Stimulated activated CD8-positive, alpha-beta memory T cell treated with anti-CD3 and anti-CD28 coated beads, Interleukin-4, amount 100 ng/mL, for 1 hour (primary cell): ENCODE results near the gene YBEY.
A peak's percentile ranks its signal among the peaks of the same experiment; 100 is the strongest.
"Not testable (repeated sequence)": the region's sequence is repeated elsewhere in the genome, so short reads cannot be mapped to it uniquely, and the experiment has no call there.

Experiments used
- DNase-seq, 2 donors: peaks; one replicate each; pipeline ENCODE4 v3.0.0-alpha.2; 2020; ENCODE audit warnings: low read depth in 2 of 2, low spot score in 1 of 2

YBEY gene

DNA sequence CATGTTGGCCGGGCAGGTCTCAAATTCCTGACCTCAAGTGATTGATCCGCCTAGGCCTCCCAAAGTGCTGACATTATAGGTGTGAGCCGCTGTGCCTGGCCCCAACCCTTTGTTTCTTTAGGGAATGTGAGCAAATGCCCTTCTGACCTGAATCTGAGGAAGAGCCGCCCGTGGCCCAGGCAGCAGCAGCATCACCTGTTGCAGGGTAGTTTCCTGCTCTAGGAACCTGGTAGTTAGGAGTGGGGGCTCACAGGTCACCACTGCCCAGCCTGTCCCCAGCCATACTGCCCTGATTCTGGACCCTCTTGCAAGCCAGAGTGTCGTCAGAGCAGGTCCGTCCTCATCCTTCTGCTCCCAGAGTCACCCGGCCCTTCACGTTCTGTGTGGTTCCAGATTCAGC is 13.0 kb downstream of the YBEY start:
- DNase-seq = no peak

DNA sequence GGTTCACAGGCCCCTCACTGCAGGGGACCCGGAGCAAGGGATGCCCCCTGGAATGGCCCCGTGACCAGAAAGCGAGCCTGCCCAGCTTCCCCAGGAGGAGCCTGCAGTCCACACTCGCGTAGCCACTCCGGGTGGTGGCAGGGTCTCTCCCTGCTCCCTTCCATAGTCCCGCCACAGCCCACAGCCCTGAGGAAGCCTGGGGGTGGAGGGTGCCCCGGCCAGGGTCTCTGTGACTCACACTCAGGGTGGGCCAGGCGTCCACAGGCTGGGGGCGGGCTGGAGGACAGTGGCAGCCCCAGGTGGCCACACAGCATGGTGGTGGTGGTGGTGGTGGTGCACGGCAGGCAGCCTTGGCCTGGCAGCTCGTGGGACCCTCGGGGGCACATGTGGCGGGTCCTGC is 15.6 kb downstream of the YBEY start:
- DNase-seq = no peak

DNA sequence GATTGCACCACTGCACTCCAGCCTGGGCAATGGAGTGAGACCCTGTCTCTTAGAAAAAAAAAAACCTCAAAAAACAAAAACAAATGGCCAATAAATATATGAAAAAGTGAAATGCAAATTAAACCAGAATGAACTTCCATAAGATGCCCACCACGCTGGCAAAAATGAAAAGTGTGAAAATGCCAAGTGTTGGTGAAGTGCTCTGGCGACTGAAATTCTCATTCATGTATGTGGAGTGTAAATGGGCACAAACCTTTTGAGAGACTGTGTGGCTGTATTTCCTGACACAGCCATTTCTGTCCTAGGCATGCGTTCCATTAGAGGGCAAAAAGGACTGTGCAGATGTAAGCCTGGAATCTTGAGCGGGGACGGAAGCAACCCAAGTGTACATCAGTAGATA is 18.3 kb downstream of the YBEY start:
- no peak for DNase-seq

DNA sequence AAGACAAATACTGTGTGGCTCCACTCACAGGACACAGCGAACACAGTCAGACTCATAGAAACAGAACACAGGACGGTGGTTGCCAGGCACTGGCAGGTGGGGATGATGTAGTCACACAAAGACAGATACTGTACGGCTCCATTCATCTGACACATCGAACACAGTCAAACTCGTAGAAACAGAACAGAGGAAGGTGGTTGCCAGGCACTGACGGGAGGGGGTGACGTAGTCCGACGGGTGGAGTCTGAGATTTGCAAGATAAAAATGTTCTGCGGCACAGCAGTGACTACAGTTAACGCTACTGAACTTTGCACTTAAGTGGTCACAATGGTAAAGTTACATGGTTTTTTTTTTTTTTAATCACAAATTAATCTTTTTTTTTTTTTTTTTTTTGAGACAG is 18.8 kb downstream of the YBEY start:
- DNase-seq = no peak

DNA sequence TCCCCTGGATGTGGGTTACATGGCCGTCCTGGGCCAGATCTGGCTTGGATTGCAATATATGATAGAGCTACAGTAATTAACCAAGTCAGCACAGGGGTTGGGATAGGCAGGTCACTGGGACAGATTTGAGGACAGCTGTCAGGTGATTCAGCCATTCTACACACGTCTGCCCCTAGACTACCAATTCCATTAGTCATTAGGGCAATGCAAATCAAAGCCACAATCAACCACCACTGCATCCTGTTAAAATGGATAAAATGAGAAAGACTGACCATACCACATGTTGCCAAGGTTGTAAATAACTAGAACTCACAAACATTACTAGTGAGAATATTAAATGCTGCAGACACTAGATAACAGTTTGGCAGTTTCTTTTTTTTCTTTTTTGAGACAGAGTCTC is 21.5 kb downstream of the YBEY start:
- no peak for DNase-seq

DNA sequence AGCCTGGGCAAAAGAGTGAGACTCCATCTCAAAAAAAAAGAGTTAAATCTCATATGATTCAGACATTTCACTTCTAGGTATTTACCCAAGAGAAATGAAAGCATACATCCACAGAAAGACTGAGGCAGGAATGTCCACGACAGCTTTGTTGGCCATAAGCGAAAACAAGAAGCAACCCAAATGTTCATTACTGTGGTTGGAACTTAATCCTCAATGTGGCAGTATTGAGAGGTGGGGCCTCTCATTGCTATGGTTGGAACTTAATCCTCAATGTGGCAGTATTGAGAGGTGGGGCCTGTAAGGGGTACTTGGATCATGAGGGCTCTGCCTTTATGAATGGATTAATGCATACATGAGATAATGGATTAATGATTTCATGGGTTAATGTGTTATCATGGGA is 22.3 kb downstream of the YBEY start:
- no peak for DNase-seq

DNA sequence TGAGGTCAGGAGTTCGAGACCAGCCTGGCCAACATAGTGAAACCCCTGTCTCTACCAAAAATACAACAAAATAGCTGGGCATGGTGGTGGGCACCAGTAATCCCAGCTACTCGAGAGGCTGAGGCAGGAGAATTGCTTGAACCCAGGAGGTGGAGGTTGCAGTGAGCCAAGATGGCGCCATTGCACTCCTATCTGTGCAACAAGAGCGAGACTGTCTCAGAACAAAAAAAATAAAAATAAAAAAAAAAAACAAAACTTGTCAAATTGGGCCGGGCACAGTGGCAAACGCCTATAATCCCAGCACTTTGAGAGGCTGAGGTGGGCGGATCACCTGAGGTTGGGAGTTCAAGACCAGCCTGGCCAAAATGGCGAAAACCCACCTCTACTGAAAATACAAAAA is 24.1 kb downstream of the YBEY start:
- not testable (repeated sequence) for DNase-seq

DNA sequence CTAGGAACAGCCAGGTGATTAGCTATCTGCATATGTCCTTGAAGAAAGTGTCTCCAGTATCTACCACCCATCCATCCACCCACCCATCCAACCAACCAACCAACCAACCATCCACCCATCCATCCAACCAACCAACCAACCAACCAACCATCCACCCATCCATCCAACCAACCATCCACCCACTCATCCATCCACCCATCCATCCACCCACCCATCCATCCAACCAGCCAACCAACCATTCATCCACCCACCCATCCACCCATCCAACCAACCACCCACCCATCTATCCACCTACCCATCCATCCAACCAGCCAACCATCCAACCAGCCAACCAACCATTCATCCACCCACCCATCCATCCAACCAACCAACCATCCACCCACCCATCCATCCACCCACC is 25.4 kb downstream of the YBEY start:
- no peak for DNase-seq

DNA sequence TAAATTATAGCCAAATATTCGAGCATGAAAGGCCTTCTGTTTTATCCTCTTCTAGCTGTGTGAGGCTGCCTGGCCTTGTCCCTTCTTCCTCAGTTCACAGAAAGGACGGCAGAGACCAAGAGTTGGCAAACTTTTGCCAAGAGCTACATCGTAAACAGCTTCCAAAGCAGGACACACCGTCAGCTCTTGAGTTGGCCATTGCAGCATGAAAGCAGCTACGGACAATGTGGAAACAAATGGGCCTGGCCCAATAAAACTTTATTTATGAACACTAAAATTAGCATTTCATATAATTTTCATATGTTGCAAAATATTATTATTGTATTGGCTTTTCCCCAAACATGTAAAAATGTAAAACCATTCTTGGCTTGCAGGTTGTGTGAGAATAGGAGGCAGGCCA is 26.8 kb downstream of the YBEY start:
- DNase-seq = no peak

DNA sequence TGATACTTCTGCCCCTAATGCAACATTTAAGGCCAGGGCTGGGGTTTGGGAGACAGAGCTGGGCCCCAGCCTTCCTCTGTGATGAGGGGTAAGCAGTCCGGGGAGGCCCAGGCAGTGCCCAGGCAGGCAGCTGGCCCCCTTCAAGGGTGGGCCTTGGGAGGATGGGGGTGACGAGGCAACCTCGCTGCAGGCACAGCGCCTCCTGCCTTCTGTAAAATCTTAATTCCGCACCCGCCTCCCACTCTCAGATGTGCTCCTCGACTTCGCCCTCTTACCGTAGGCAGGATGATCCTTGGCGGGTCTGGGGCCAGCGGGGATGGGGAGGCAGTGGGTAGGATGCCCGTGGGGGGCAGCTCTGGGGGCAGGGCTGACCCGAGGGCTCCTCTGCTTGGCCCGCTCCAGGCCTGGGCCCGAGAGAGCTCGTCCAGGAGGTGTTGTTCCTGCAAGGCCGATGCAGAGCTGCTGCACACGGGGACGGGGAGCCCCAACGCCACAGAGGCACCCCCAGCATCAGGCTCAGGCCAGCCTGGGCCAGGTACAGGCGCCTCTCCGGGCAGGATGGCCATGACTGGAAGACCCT is 28.4 kb downstream of the YBEY start:
- no peak for DNase-seq

DNA sequence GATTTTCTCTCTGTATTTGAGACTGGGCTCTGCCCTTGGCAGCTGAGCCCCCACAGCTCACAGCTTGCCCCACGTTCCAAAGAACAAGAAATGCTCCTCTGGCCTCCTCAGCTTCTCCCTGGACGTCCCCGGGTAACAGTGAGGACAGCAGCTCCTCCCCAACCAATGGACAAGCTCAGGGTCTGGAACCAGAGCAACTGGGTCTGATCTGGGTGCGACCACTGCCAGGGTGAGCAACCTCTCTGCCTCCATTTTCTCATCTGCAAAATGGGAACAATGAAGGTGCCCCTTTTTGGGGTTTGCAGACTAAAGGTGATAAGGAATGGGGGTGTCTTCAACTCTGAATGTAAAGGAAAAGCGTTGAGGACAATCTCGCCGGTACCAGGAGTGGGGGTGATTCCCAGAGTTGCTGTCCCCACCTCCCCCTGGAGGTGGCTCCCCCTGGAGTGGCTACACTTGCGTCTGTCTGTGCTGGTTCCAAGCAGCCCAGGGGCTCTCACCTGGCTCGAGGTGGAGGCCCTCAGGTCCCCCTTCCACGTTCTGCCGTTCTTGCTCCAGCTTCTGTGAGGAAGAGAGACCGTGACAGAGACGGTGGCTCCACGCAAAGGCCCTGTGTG is 30.7 kb downstream of the YBEY start:
- DNase-seq = no peak

DNA sequence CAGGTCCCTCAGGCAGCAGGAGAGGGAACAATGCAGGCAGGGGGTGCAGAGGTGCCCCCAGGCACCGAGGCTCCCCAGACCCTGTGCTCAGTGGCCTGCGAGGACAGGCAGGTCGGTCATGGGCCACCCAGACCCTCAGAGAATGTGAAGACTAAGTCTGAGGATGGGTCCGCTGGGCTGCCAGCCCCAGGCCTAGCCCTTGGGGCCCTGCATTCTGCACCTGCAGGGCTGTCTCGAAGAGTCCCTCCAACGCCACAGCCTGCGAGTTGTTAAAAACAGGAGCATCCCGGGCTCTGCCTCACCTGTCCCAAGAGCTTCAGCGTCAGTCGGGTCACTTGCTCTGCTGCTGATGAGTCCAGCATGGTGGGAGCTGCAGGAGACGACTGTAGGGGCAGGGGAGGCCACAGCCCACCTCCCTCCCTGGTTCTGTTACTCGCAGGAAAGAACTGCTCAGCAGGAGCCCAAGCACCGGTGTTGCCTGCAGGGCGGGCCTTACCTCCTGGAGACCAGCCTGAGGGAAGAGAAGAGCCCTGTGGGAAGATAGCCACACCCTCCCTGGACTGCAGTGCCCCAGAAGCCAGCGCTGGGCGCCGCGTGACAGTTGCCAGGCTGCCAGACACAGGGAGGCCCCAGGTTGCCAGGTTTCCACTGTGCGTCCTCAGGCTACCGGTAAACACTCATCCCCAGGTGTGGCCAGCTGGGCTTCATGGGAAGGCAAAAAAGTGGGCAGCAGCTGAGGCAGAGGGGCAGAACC is 31.7 kb downstream of the YBEY start:
- DNase-seq = no peak

DNA sequence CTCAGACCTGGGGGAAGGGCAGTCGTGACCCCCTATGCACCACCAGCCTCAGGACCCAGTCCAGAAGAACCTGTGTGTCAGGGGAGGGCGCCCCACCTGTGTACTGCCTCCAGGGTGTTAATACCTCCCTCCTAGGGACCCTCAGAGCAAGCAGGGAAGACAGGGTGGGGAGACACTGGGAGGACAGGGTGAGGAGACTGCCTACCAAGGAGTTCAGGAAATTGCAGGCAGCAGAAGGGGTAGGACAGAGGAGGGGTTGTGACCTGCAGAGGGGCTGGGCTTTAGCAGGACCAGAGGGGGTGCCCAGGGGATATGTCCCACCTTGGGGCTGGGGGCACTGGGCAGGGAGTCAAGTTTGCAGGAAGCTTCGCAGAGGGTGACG is 32.3 kb downstream of the YBEY start:
- DNase-seq = no peak

DNA sequence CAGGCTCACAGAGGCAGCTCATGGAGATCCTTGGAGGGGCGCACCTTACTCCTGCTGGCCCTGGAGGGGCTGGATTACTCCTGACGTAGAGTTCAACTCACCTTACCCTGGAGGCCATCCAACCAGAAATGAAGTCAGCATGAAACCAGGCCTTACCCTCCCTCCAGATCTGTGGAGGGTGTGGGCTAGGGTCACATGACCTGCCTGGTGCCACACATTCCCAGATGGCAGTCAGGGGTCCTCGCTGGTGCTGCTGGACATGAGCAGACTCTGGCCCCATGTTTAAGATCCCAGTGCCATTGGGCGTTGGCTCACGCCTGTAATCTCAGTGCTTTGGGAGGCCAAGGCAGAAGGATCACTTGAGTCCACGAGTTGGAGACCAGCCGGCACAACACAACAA is 33.0 kb downstream of the YBEY start:
- no peak for DNase-seq

DNA sequence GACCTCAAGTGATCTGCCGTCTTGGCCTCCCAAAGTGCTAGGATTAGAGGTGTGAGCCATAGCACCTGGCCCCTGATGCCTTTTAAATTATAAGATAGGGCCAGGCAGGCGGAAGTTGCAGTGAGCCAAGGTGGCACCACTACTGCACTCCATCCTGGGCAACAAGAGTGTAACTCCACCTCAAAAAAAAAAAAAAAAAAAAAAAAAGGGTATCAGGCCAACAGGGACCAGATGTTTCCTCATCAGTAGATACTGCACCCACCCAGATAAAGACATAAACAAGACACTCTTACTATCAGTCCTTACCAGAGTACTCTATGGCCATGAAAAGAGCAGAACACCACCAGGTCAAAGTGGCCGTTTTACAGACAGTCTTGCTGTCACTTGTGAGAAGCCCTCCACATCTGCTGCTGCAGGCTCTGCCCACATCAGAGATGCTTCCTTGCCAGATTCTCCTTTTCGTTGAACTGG is 34.2 kb downstream of the YBEY start:
- no peak for DNase-seq

DNA sequence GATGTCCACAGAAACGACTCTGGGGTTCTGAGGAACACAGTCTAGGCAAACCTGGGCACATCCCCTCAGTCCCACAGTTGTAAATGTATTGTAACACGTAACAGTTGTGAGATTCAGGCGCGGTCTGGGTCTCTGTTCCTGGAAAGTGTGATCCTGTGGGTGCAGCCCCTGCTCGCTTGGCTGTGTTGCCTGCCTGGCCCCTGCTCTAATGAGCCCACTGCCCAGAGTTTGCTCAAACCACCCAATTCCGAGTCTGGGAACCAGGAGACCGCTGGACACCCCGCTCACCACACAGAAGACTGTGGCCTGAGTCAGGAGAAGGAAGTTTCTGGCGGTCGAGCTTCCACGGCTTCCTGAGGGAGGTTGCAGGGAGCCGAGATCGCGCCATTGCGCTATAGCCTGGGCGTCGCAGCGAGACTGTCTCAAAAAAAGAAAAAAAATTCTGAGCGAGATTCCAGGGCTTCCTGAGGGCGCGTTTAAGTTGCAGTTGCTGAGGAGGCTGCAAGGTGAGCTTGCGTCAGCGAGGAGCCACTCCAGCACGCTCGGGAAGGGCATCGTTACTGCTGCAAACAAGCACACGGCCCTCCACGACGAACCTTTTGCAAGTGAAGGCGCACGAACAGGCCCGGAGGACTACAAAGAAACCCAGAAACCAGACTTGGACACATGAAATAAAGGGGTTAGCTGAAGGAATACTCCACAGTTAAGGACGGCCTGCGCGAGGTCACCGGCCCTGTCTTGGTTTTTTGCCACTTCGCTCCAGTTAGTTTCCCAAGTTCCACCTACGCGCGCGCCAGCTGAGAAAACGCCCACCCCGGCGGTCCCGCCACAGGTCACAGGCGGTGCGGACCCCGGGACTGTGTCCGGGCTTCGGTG is 36.4 kb downstream of the YBEY start:
- DNase-seq = no peak

DNA sequence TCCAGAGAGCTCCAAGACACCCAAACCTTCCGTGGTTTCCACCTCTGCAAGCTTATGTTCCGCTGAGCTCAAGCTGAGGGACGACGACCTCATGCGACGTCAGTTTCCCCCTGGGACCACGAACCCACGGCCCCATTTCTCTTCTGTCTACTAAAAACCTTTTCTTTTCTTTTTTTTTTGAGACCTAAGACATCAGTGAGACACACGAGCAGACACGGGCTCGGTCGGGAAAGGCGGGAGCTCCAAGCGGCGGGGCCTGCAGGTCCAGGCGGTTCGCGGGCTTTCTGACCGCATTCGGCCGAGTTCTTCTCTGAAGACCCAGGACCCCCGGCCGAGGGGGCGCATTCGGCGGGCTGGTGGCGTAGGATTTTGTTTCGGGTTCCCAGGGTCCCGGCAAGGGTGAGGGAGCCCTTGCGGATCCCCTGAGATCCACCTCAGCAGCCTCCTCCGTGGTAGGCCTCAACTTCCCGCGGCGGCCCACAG is 37.1 kb downstream of the YBEY start:
- DNase-seq = no peak

DNA sequence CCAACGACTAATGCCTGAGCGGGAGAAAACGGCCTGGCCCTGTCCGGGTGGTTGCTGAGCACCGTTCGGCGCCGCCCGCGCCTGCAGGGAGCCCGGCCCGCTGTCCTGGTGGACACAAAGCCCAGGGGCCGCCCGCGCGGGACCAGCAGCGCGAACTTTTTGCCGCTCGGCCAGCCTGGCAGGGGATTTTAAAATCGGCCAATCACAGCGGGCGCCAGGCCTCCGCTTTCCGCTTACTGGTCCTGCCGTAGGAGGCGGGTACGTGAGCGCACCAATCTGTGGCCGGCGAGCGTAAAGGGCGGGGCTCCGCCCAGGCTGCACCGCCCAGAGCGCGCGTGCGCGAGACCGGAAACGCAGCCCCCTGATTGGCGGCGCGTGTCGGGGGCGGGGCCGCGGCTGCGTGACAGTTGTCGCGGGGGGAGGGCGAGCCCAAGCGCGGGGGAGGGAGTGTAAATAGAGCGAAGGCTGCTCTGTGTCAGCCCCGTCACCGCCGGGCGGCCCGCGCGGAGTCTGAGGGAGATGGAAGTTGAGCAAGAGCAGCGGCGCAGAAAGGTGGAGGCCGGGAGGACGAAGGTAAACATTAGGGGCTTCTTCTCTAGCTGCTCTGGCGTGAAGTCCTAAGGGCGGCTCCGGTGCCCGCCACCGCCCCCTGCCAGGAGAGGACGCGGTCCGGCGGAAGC is 37.7 kb downstream of the YBEY start, which contains the start of the genes C21orf58 and PCNT:
Gene C21orf58, minus strand, starts transcription at position 161 of the 680 bp plus-strand sequence. CDS start 1,132 bp downstream, outside the sequence.
Gene PCNT, plus strand, starts transcription at position 447 of the 680 bp plus-strand sequence. Its CDS starts 73 bp downstream, at position 520.
- peak; percentile 87 to 97 for DNase-seq

DNA sequence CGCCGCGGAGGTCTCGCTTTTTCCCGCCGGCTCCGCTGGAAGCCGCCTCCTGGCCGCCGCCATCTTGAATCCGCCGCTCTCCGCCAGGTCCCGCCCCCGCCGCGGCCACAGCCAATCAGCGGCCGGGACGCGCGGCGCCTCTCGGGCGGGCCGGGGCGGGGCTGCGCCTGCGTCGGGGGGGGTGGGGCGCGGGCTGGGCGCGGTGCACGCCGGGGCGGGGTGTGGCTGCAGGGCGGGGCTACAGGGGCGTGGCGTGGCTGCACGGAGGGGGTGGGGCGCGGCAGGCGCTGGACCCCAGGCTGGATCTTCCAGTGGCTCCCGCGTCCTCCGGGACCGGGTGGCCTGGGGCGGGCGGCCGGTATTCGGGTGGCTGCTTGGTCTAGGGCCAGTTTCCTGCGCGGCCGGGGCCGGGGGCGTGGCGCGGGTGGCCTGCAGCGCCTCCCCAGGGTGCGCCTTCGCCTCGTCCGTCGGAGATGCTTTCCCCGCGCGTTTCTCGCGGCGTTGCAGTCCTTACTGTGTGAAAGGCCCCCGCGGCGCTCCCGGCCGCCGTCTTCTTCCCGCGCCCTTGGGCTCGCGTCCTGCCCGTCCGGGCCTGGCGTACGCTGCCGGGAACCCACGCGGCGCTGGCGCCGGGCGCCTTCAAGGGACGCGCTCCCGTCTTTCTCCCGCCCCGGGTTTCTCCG is 38.4 kb downstream of the YBEY start:
- peak; percentile 76 to 79 for DNase-seq
